B cell (primary cell): Measurements from ENCODE around the gene DLX3. TPM values are rescaled to one million over a fixed set of nuclear protein-coding genes. Genes with fewer than 3 reads are reported as not detected.

Source experiments
- ATAC-seq: fragments of 200-7000 bp; cut with Tn5 transposase; one replicate; pipeline ENCODE4 v1.10.0; 2021; ENCODE audit warnings: low read depth, mild to moderate bottlenecking, moderate number of reproducible peaks, moderate library complexity
- CTCF ChIA-PET: fragments of 350-600 bp; sonication (Branson Sonifier 250); formaldehyde crosslinking; loops from one replicate; lab custom pipeline; 2021; ENCODE audit warnings: antibody characterized with exemption, inconsistent platforms; lab: Charles Lee
- POLR2A ChIA-PET: fragments of 350-600 bp; sonication (Branson Sonifier 250); formaldehyde crosslinking; loops from one replicate; lab custom pipeline; 2021; ENCODE audit warnings: antibody characterized with exemption; lab: Charles Lee
- DNase-seq: peaks from one replicate; pipeline ENCODE4 v3.0.0; 2013
- H2AFZ ChIP-seq: 2 replicates; pipeline ENCODE4 v1.6.1; 2012; ENCODE audit warnings: mild to moderate bottlenecking, low read depth, low read length; ENCODE audit not compliant: insufficient read depth, poor library complexity, severe bottlenecking
- H3K27ac ChIP-seq, 2 donors: 1 replicate in 1 of 2; 2 replicates in 1 of 2; pipeline ENCODE4 v1.5.1; 2012 to 2013; ENCODE audit warnings: low read length in 2 of 2, mild to moderate bottlenecking in 2 of 2, moderate library complexity in 1 of 2
- H3K27me3 ChIP-seq, 4 experiments: fragments of 200-600 bp in 1 of 4; sonication (generic) in 1 of 4; replicated peaks in 1 of 4; 1 replicate in 2 of 4; 2 replicates in 2 of 4; pipeline versions ENCODE4 v1.6.1 to v1.7.0; 2013 to 2016; ENCODE audit warnings: low read length in 3 of 4, mild to moderate bottlenecking in 2 of 4, mixed read lengths in 1 of 4, moderate library complexity in 1 of 4; ENCODE audit not compliant: insufficient read depth in 4 of 4, control insufficient read depth in 3 of 4; ENCODE audit errors: control extremely low read depth in 1 of 4
- H3K36me3 ChIP-seq, 2 experiments: replicated peaks in 1 of 2; 1 replicate in 1 of 2; 2 replicates in 1 of 2; pipeline versions ENCODE4 v1.6.1 to v1.7.1; 2013; ENCODE audit warnings: low read length in 1 of 2; ENCODE audit not compliant: insufficient read depth in 2 of 2, control insufficient read depth in 1 of 2; ENCODE audit errors: control extremely low read depth in 1 of 2, extremely low read depth in 1 of 2
- H3K4me1 ChIP-seq, 2 donors: fragments of 200-600 bp in 1 of 2; sonication (generic) in 1 of 2; 1 replicate in 1 of 2; 2 replicates in 1 of 2; pipeline versions ENCODE4 v1.5.1 to v1.6.1; 2013 to 2017; ENCODE audit warnings: low read length in 2 of 2; ENCODE audit not compliant: control insufficient read depth in 2 of 2, insufficient read depth in 2 of 2
- H3K4me2 ChIP-seq: replicated peaks from 2 replicates; pipeline ENCODE3; 2012; ENCODE audit warnings: mild to moderate bottlenecking, low read depth, low read length; ENCODE audit not compliant: poor library complexity, severe bottlenecking
- H3K4me3 ChIP-seq, 5 experiments: fragments of 200-600 bp in 1 of 5; sonication (generic) in 1 of 5; 1 replicate in 3 of 5; 2 replicates in 2 of 5; pipeline versions ENCODE4 v1.5.1 to v1.7.0; 2011 to 2016; ENCODE audit warnings: low read length in 4 of 5, mild to moderate bottlenecking in 4 of 5, low read depth in 2 of 5, control low read depth in 1 of 5, moderate library complexity in 1 of 5; ENCODE audit not compliant: insufficient read depth in 1 of 5; ENCODE audit errors: control extremely low read depth in 1 of 5, extremely low read depth in 1 of 5
- H3K79me2 ChIP-seq: fragments of 200-600 bp; sonication (generic); one replicate; pipeline ENCODE4 v1.6.0; 2016; ENCODE audit warnings: low read length; ENCODE audit not compliant: control insufficient read depth, insufficient read depth
- H3K9ac ChIP-seq: fragments of 200-600 bp; sonication (generic); 2 replicates; pipeline ENCODE4 v1.6.1; 2017; ENCODE audit warnings: mild to moderate bottlenecking, low read length, moderate library complexity
- H3K9me3 ChIP-seq, 3 donors: one replicate each; pipeline versions ENCODE4 v1.6.1 to v1.7.1; 2013; ENCODE audit warnings: low read length in 2 of 3; ENCODE audit not compliant: control insufficient read depth in 2 of 3, insufficient read depth in 1 of 3; ENCODE audit errors: control extremely low read depth in 1 of 3
- H4K20me1 ChIP-seq: 2 replicates; pipeline ENCODE4 v1.6.0; 2012; ENCODE audit warnings: mild to moderate bottlenecking, low read length; ENCODE audit not compliant: insufficient read depth, control insufficient read depth, poor library complexity, severe bottlenecking
- H3K27ac Mint-ChIP-seq: one replicate; pipeline ENCODE4 v1.8.0; 2021; ENCODE audit warnings: mixed read lengths
- H3K27me3 Mint-ChIP-seq: one replicate; pipeline ENCODE4 v1.8.0; 2021; ENCODE audit warnings: mixed read lengths
- H3K4me1 Mint-ChIP-seq: one replicate; pipeline ENCODE4 v1.8.0; 2021; ENCODE audit warnings: mixed read lengths
- H3K4me3 Mint-ChIP-seq: one replicate; pipeline ENCODE4 v1.8.0; 2021; ENCODE audit warnings: mixed read lengths
- H3K9me3 Mint-ChIP-seq: one replicate; pipeline ENCODE4 v1.8.0; 2022; ENCODE audit warnings: mixed read lengths; ENCODE audit not compliant: insufficient read depth
- CTCF ChIP-seq: fragments of 200-600 bp; IDR thresholded peaks from one replicate; pipeline ENCODE4 v1.8.0; 2022; ENCODE audit warnings: antibody characterized with exemption, mild to moderate bottlenecking
- EZH2 ChIP-seq: IDR thresholded peaks from 2 replicates; pipeline ENCODE4 v1.6.1; 2012; ENCODE audit warnings: borderline replicate concordance, low read depth, mild to moderate bottlenecking, moderate library complexity, low read length; ENCODE audit not compliant: insufficient read depth, poor library complexity, severe bottlenecking
- WGBS: methylation state at CpG from one replicate; pipeline ENCODE4 v1.1.5; 2013; ENCODE audit warnings: missing lambda C conversion rate; ENCODE audit not compliant: insufficient coverage; 5-methylcytosine and 5-hydroxymethylcytosine counted together
- intact Hi-C: fragments of 100-400 bp; cut with micrococcal nuclease; formaldehyde crosslinking; loops from one replicate; pipeline ENCODE4 v1.10.0; 2022
- polyA plus RNA-seq: library from polyadenylated mRNA; depleted of rRNA; stranded (reverse); fragments of >200 nt; gene quantifications from 2 replicates; pipeline ENCODE4 v1.2.3, GENCODE V29; 2012
- total RNA-seq, 2 donors: library from RNA; stranded (reverse); fragments of 120-200 nt in 1 of 2; gene quantifications; 1 replicate in 1 of 2; 2 replicates in 1 of 2; pipeline versions ENCODE4 v1.2.3 to v1.2.4, GENCODE V29; 2013 to 2022

DLX3 gene
- total and polyA plus RNA-seq, 2 donors (not counting 1 experiment from before 2014, with no cell fraction given), result not detected

- peaks cover 0 to 12% (median 0%) of the 10 kb centered on the region in 3 donors for H3K9me3 ChIP-seq
- Mint-ChIP-seq H3K9me3 (no peaks in the 10 kb centered on the region), H3K27me3 (peaks cover 65% of the 10 kb centered on the region), H3K4me1 (peaks cover 14% of the 10 kb centered on the region), H3K4me3 (no peak overlapping the region), H3K27ac (no peak overlapping the region)
- no peaks in the 10 kb centered on the region for H3K79me2 ChIP-seq
- H3K36me3 ChIP-seq, result no peaks in the 10 kb centered on the region
- TF ChIP-seq EZH2, result no peak
- TF ChIP-seq CTCF, result no peak
- POLR2A ChIA-PET, result no interaction called here
- H3K27ac ChIP-seq, result no peak overlapping the region
- no peak overlapping the region for H3K9ac ChIP-seq
- ATAC-seq (no peak), DNase-seq (no peak)
- no peak overlapping the region for H3K4me2 ChIP-seq
- H3K4me1 ChIP-seq, result peaks cover 12 to 15% of the 10 kb centered on the region in 2 donors
- H3K27me3 ChIP-seq, result peaks cover 0 to 91% (median 27%) of the 10 kb centered on the region in 4 experiments
- intact Hi-C loops, result no loop called here
- H4K20me1 ChIP-seq, result no peaks in the 10 kb centered on the region
- CTCF ChIA-PET, result interaction anchor here (2.2 to 5.1 kb wide), 2 partner anchors 8 to 37 kb away, joined by 7 to 41 read pairs; no protein-coding TSS in a partner anchor
- H2AFZ ChIP-seq, result no peak overlapping the region
- H3K4me3 ChIP-seq, result no peak overlapping the region
- WGBS, result 96% methylated on average over 4 of the region's 4 CpGs
Measured at GRCh38 chr17:49989518-49989880, 5.5 kb downstream of the DLX3 start.

- no peak overlapping the region for H3K27ac ChIP-seq
- Mint-ChIP-seq H3K9me3 (no peaks in the 10 kb centered on the region), H3K4me3 (no peak overlapping the region), H3K27ac (no peak overlapping the region), H3K27me3 (peaks cover 68% of the 10 kb centered on the region), H3K4me1 (peaks cover 4% of the 10 kb centered on the region)
- H2AFZ ChIP-seq, result no peak overlapping the region
- no peak for ATAC-seq
- 20% methylated on average over 12 of the region's 17 CpGs for WGBS
- ChIA-PET CTCF (interaction anchor here (0.8 to 5.1 kb wide), 4 partner anchors 10 to 126 kb away, joined by 3 to 41 read pairs (median 4); no protein-coding TSS in a partner anchor), POLR2A (no interaction called here)
- no peak for TF ChIP-seq EZH2
- TF ChIP-seq CTCF, result no peak
- intact Hi-C loops, result no loop called here
- no peak overlapping the region for H3K4me2 ChIP-seq
- H3K36me3 ChIP-seq, result no peaks in the 10 kb centered on the region
- H4K20me1 ChIP-seq, result no peaks in the 10 kb centered on the region
- DNase-seq, result no peak
- peaks cover 0 to 80% (median 20%) of the 10 kb centered on the region in 4 experiments for H3K27me3 ChIP-seq
- no peaks in the 10 kb centered on the region for H3K79me2 ChIP-seq
- peaks cover 0 to under 1% of the 10 kb centered on the region in 2 donors for H3K4me1 ChIP-seq
- H3K4me3 ChIP-seq, result no peak overlapping the region
- peaks cover 0 to 6% (median 0%) of the 10 kb centered on the region in 3 donors for H3K9me3 ChIP-seq
- H3K9ac ChIP-seq, result no peak overlapping the region
Measured at GRCh38 chr17:49987681-49988441, 7.2 kb downstream of the DLX3 start.
